Caco-2 (cell line): Measurements from ENCODE around the gene ABL1. TPM values are rescaled to one million over a fixed set of nuclear protein-coding genes. Genes with fewer than 3 reads are reported as not detected.
A peak's percentile ranks its signal among the peaks of the same experiment; 100 is the strongest.

ENCODE experiments used
- BruUV-seq: library from RNA; stranded (reverse); fragments of 400-500 nt; replicated peaks from 2 replicates; lab custom pipeline; 2021; lab: Mats Ljungman, UMichigan
- CTCF ChIA-PET: fragments of 300-600 bp; sonication (Branson Sonifier 250); formaldehyde crosslinking; loops from one replicate; lab custom pipeline; 2022; ENCODE audit warnings: antibody characterized with exemption; lab: Charles Lee
- POLR2A ChIA-PET: fragments of 300-600 bp; sonication (Branson Sonifier 250); formaldehyde crosslinking; loops from one replicate; lab custom pipeline; 2022; ENCODE audit warnings: antibody characterized with exemption; lab: Charles Lee
- DNase-seq, 2 experiments: peaks; one replicate each; pipeline versions ENCODE4 v3.0.0 to v3.0.0-alpha.2; 2020 to 2022
- H3K27me3 ChIP-seq: replicated peaks from 2 replicates; pipeline ENCODE4 v1.6.0; 2011; ENCODE audit warnings: low read length; ENCODE audit not compliant: control insufficient read depth, insufficient read depth
- H3K36me3 ChIP-seq: 2 replicates; pipeline ENCODE4 v1.5.1; 2011; ENCODE audit warnings: low read length; ENCODE audit not compliant: control insufficient read depth, insufficient read depth
- H3K4me1 ChIP-seq: fragments of 250-450 bp; sonication (Bioruptor Pico); 2 replicates; pipeline ENCODE4 v1.5.1; 2020; ENCODE audit warnings: mild to moderate bottlenecking
- H3K4me3 ChIP-seq: 2 replicates; pipeline ENCODE4 v1.5.1; 2011; ENCODE audit warnings: low read depth, mild to moderate bottlenecking, control low read depth, low read length
- H3K9me3 ChIP-seq: fragments of 250-450 bp; sonication (Bioruptor Pico); 2 replicates; pipeline ENCODE4 v1.5.1; 2020; ENCODE audit warnings: mild to moderate bottlenecking, moderate library complexity
- H3K27ac Mint-ChIP-seq: one replicate; pipeline ENCODE4 v1.8.0; 2022; ENCODE audit warnings: mixed read lengths; ENCODE audit not compliant: unreplicated experiment
- H3K27me3 Mint-ChIP-seq: one replicate; pipeline ENCODE4 v1.8.0; 2022; ENCODE audit warnings: mixed read lengths; ENCODE audit not compliant: insufficient read depth, unreplicated experiment
- H3K36me3 Mint-ChIP-seq: one replicate; pipeline ENCODE4 v1.8.0; 2022; ENCODE audit warnings: mild to moderate bottlenecking, mixed read lengths; ENCODE audit not compliant: insufficient read depth, unreplicated experiment
- H3K4me1 Mint-ChIP-seq: one replicate; pipeline ENCODE4 v1.8.0; 2022; ENCODE audit warnings: low read depth, mixed read lengths; ENCODE audit not compliant: unreplicated experiment
- H3K4me3 Mint-ChIP-seq: one replicate; pipeline ENCODE4 v1.8.0; 2022; ENCODE audit warnings: mild to moderate bottlenecking, moderate library complexity, mixed read lengths; ENCODE audit not compliant: unreplicated experiment
- H3K9me3 Mint-ChIP-seq: one replicate; pipeline ENCODE4 v1.8.0; 2022; ENCODE audit warnings: mixed read lengths; ENCODE audit not compliant: unreplicated experiment
- intact Hi-C: fragments of 100-400 bp; cut with micrococcal nuclease; formaldehyde crosslinking; loops from one replicate; pipeline ENCODE4 v1.10.0; 2022; ENCODE audit not compliant: unreplicated experiment
- total RNA-seq: library from RNA; stranded (reverse); gene quantifications from 2 replicates; pipeline ENCODE4 v1.2.3, GENCODE V29; 2022
- TF ChIP-seq, protein P1 (sequence below), 2 experiments: fragments of 200-600 bp in 1 of 2; IDR thresholded peaks; 1 replicate in 1 of 2; 2 replicates in 1 of 2; pipeline versions ENCODE4 v1.5.1 to v1.8.0; 2011 to 2022; ENCODE audit warnings: antibody characterized with exemption in 1 of 2, control low read depth in 1 of 2, inconsistent platforms in 1 of 2, low read depth in 1 of 2, low read length in 1 of 2, mild to moderate bottlenecking in 1 of 2, moderate library complexity in 1 of 2; ENCODE audit not compliant: insufficient read depth in 1 of 2, severe bottlenecking in 1 of 2, unreplicated experiment in 1 of 2

ABL1 gene
- total RNA-seq, 1 experiment from 2014 or later: 55.2 TPM

DNA sequence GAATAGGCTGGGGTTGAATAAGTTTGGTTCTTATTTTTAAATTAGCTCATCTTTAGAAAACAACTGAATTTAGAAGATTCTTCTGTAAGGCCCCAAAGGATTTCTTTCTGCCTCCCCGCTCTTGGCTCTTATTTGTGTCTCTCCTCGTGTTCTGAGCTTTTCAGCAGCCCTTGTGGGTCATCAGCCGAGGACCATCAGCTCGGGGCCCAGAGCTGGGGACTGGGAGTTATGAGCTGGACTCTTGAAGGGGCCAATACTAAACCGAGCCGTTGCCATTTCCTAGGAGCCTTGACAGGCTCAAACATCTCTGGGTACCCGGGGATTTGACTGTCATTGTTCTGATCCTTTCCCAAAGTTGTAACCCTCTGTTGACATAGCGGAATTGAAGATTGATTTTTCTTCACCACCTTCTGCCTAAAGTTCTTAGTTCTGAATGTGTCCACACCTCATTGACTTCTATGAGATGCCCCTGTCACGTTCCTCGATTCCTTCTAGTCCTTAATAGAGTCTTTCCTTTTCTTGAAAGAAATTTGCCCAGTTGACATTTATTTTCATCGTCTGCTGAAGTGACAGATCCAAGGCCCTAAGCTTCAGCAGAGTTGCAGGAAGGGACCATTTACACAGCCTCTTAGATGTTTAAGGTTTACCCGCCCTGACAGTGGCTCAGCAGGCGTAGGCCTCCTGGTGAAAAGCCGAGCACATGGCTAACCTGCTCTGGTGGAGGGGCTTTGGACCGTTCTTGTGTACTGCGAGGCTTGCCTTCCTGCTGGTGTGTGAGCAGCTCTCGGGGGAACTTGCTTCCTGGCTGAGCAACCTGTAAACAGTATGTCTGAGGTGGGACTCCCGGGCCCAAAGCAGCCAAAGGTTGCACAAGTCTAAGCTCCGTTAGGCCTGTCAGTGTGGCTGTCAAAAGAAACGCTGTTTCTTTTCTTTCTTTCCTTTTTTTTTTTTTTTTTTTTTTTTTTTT is 24.0 kb downstream of the ABL1 start:
- BruUV-seq: no TSS peak
- intact Hi-C loops: no loop called here
- Histone ChIP-seq H3K27me3 (no peaks in the 10 kb centered on the region), H3K36me3 (no peaks in the 10 kb centered on the region; the same call in 1 of the 2 replicates), H3K4me3 (no peak overlapping the region), H3K4me1 (peaks cover 6% of the 10 kb centered on the region), H3K9me3 (no peaks in the 10 kb centered on the region)
- H3K27ac Mint-ChIP-seq: no peak overlapping the region
- H3K9me3 Mint-ChIP-seq: no peaks in the 10 kb centered on the region
- peaks cover 62% of the 10 kb centered on the region for H3K36me3 Mint-ChIP-seq
- ChIA-PET CTCF (interaction anchor here (0.7 to 0.8 kb wide), 2 partner anchors 99 to 184 kb away, joined by 7 to 11 read pairs; no protein-coding TSS in a partner anchor), POLR2A (no interaction called here)
- no peak overlapping the region for H3K4me3 Mint-ChIP-seq
- no peaks in the 10 kb centered on the region for H3K4me1 Mint-ChIP-seq
- TF ChIP-seq, protein P1, sequence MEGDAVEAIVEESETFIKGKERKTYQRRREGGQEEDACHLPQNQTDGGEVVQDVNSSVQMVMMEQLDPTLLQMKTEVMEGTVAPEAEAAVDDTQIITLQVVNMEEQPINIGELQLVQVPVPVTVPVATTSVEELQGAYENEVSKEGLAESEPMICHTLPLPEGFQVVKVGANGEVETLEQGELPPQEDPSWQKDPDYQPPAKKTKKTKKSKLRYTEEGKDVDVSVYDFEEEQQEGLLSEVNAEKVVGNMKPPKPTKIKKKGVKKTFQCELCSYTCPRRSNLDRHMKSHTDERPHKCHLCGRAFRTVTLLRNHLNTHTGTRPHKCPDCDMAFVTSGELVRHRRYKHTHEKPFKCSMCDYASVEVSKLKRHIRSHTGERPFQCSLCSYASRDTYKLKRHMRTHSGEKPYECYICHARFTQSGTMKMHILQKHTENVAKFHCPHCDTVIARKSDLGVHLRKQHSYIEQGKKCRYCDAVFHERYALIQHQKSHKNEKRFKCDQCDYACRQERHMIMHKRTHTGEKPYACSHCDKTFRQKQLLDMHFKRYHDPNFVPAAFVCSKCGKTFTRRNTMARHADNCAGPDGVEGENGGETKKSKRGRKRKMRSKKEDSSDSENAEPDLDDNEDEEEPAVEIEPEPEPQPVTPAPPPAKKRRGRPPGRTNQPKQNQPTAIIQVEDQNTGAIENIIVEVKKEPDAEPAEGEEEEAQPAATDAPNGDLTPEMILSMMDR (IDR thresholded peaks at IDR 0.05; ENCODE audit: insufficient read depth in 1 of 2, low read depth in 1 of 2, low read length in 1 of 2, severe bottlenecking in 1 of 2, unreplicated experiment in 1 of 2): no peak
- no peak for DNase-seq
- H3K27me3 Mint-ChIP-seq: no peaks in the 10 kb centered on the region

DNA sequence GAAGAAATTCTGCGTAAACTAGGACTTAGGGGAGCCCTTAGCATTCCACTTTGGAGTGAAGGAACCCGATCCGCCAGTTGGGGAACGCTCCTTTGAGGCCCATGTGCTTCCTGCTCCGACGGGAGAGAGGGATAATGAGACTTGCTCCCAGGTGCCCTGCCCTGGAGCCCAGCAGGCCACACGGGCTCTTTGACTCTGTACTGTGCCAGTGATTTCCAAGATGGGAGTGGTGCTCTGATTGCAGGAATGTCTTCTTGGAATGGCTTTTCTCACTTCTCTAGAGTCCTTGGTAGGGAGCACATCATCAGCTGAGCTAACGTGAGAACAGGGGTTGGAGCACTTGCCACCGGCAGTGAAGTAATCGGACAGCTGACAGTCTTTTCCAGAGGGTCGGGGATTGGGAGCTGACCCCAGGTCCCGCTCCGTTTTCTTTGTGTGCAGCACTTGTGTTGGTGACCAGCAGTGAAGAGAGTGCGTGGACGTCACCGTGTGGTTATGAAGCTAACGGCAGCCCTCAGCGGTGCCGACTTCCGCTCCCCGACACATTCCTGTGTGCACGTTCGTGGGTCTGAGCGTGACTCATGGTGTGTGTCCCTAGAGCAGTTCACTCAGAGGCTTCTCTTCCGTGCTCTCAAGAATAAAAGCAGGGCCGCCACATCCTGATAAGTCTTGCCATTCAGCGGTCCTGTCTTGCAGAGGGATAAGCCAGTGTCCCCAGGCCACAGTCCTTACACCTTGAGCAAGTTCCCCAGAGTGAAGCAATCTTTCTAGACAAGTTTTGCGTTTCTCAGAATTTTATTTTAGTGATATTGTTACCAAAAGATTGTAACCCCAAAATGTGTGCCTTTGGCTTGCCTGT is 25.6 kb downstream of the ABL1 start:
- no peaks in the 10 kb centered on the region for H3K9me3 Mint-ChIP-seq
- no peaks in the 10 kb centered on the region; the same call in 1 of the 2 replicates for H3K36me3 ChIP-seq
- H3K27me3 ChIP-seq: no peaks in the 10 kb centered on the region
- no peaks in the 10 kb centered on the region for H3K4me1 Mint-ChIP-seq
- CTCF ChIA-PET: no interaction called here
- H3K36me3 Mint-ChIP-seq: peaks cover 45% of the 10 kb centered on the region
- POLR2A ChIA-PET: no interaction called here
- peak overlapping the region; percentile 46 for H3K27ac Mint-ChIP-seq
- intact Hi-C loops: no loop called here
- no peak overlapping the region for H3K4me3 Mint-ChIP-seq
- peaks cover 6% of the 10 kb centered on the region for H3K4me1 ChIP-seq
- H3K27me3 Mint-ChIP-seq: no peaks in the 10 kb centered on the region
- H3K4me3 ChIP-seq: no peak overlapping the region
- TF ChIP-seq, protein P1 (IDR thresholded peaks at IDR 0.05; ENCODE audit: insufficient read depth in 1 of 2, low read depth in 1 of 2, low read length in 1 of 2, severe bottlenecking in 1 of 2, unreplicated experiment in 1 of 2): no peak
- BruUV-seq: no TSS peak
- H3K9me3 ChIP-seq: no peaks in the 10 kb centered on the region
- DNase-seq: no peak
